ENCODE data around the gene TARM1.

- TF ChIP-seq CTCF (IDR thresholded peaks at IDR 0.05) (no peak), POLR2A (IDR thresholded peaks at IDR 0.05) (no peak), POLR2AphosphoS5 (IDR thresholded peaks at IDR 0.05; ENCODE audit: insufficient read depth in 1 of 2, low read depth in 1 of 2) (no peak)
These were observed 13.3 kb upstream of the TARM1 start for GRCh38 chr19:54094426-54095000.

Data from vagina (tissue), 2 donors.